OCI-LY3 (cell line): ENCODE results near the gene RPL15.
"Not testable (repeated sequence)": the region's sequence is repeated elsewhere in the genome, so short reads cannot be mapped to it uniquely, and the experiment has no call there.

ENCODE experiments used
- H2AFZ ChIP-seq: fragments of 200-600, 300-600 bp; shearing (Covaris generic); 2 replicates; pipeline ENCODE4 v1.6.0; 2014; ENCODE audit warnings: antibody characterized with exemption, low read depth, low read length
- H3K27ac ChIP-seq: fragments of 200-600, 300-600 bp; sonication (generic); 2 replicates; pipeline ENCODE4 v1.5.1; 2014; ENCODE audit warnings: mild to moderate bottlenecking, low read length, moderate library complexity, mixed read lengths
- H3K27me3 ChIP-seq: fragments of 200-600, 300-600 bp; sonication (generic); 2 replicates; pipeline ENCODE4 v1.6.1; 2014; ENCODE audit warnings: low read depth, low read length, mixed read lengths
- H3K36me3 ChIP-seq: fragments of 200-600, 300-600 bp; sonication (generic); replicated peaks from 2 replicates; pipeline ENCODE3; 2014; ENCODE audit warnings: low read depth, low read length, mixed read lengths
- H3K4me1 ChIP-seq: fragments of 300-600, 200-600 bp; sonication (generic); 2 replicates; pipeline ENCODE4 v1.6.1; 2014; ENCODE audit warnings: low read length, mixed read lengths
- H3K4me2 ChIP-seq: fragments of 200-600, 300-600 bp; sonication (generic); 2 replicates; pipeline ENCODE4 v1.6.1; 2014; ENCODE audit warnings: low read length, mixed read lengths
- H3K4me3 ChIP-seq: fragments of 300-600, 200-600 bp; sonication (generic); 2 replicates; pipeline ENCODE4 v1.5.1; 2014; ENCODE audit warnings: antibody characterized with exemption, mild to moderate bottlenecking, low read length, moderate library complexity
- H3K79me2 ChIP-seq: fragments of 300-600, 200-600 bp; shearing (Covaris generic); 2 replicates; pipeline ENCODE4 v1.6.1; 2014; ENCODE audit warnings: mild to moderate bottlenecking, low read length, mixed read lengths
- H3K9ac ChIP-seq: fragments of 300-600, 200-600 bp; shearing (Covaris generic); 2 replicates; pipeline ENCODE4 v1.6.0; 2014; ENCODE audit warnings: mild to moderate bottlenecking, low read length, moderate library complexity
- H3K9me3 ChIP-seq: fragments of 200-600, 300-600 bp; shearing (Covaris generic); 2 replicates; pipeline ENCODE4 v1.6.1; 2014; ENCODE audit warnings: low read length, mixed read lengths; ENCODE audit not compliant: insufficient read depth
- H4K20me1 ChIP-seq: fragments of 200-600, 300-600 bp; sonication (generic); 2 replicates; pipeline ENCODE4 v1.6.1; 2016; ENCODE audit warnings: low read length, mixed read lengths; ENCODE audit not compliant: insufficient read depth
- CTCF ChIP-seq: fragments of 200-600, 300-600 bp; sonication (generic); IDR thresholded peaks from 2 replicates; pipeline ENCODE4 v1.5.1; 2014; ENCODE audit warnings: antibody characterized with exemption, low read length, low read depth
- EZH2phosphoT487 ChIP-seq: fragments of 200-600 bp; shearing (Covaris generic); IDR thresholded peaks from 2 replicates; pipeline ENCODE4 v1.6.1; 2018; ENCODE audit warnings: antibody characterized with exemption, mixed run types, low read depth

Gene RPL15

GRCh38 chr3:23915537-23916108 is 1.3 kb upstream of the RPL15 start:
- peak overlapping the region; percentile 72 for H3K4me2 ChIP-seq
- no peak overlapping the region for H3K27ac ChIP-seq
- H3K79me2 ChIP-seq: peaks cover 41% of the 10 kb centered on the region
- H3K4me3 ChIP-seq: peak overlapping the region; percentile 88
- H3K9ac ChIP-seq: peak overlapping the region; percentile 73
- no peak overlapping the region for H2AFZ ChIP-seq
- peaks cover 29% of the 10 kb centered on the region for H4K20me1 ChIP-seq
- H3K4me1 ChIP-seq: peaks cover 26% of the 10 kb centered on the region
- TF ChIP-seq CTCF: no peak
- no peak for TF ChIP-seq EZH2phosphoT487
- no peaks in the 10 kb centered on the region for H3K9me3 ChIP-seq
- peaks cover 31% of the 10 kb centered on the region for H3K36me3 ChIP-seq
- H3K27me3 ChIP-seq: no peaks in the 10 kb centered on the region

GRCh38 chr3:23916152-23916885 is 613 bp upstream of the RPL15 start:
- Histone ChIP-seq H3K36me3 (peaks cover 34% of the 10 kb centered on the region), H3K4me2 (peak overlapping the region; percentile 72), H4K20me1 (peaks cover 34% of the 10 kb centered on the region), H3K9me3 (no peaks in the 10 kb centered on the region), H3K4me1 (peaks cover 26% of the 10 kb centered on the region), H3K27ac (peak overlapping the region; percentile 21; the same call in 1 of the 2 replicates), H3K9ac (peak overlapping the region; percentile 73), H3K4me3 (peak overlapping the region; percentile 88), H3K79me2 (peaks cover 41% of the 10 kb centered on the region), H2AFZ (peak overlapping the region; percentile 72), H3K27me3 (no peaks in the 10 kb centered on the region)
- no peak for TF ChIP-seq EZH2phosphoT487
- TF ChIP-seq CTCF: no peak

GRCh38 chr3:23917679-23918303 is 859 bp downstream of the RPL15 start:
- H3K4me1 ChIP-seq: peaks cover 26% of the 10 kb centered on the region
- peak overlapping the region; percentile 92 for H3K9ac ChIP-seq
- H3K4me3 ChIP-seq: peak overlapping the region; percentile 88
- peak overlapping the region; percentile 77 for H3K27ac ChIP-seq
- not testable (repeated sequence) for H3K27me3 ChIP-seq, H2AFZ ChIP-seq, H3K9me3 ChIP-seq
- peaks cover 37% of the 10 kb centered on the region for H4K20me1 ChIP-seq
- H3K4me2 ChIP-seq: peak overlapping the region; percentile 92
- H3K36me3 ChIP-seq: peaks cover 40% of the 10 kb centered on the region
- peaks cover 41% of the 10 kb centered on the region for H3K79me2 ChIP-seq

GRCh38 chr3:23918331-23918730 is 1.4 kb downstream of the RPL15 start:
- peaks cover 37% of the 10 kb centered on the region for H4K20me1 ChIP-seq
- not testable (repeated sequence) for H2AFZ ChIP-seq, H3K9me3 ChIP-seq, H3K27me3 ChIP-seq
- H3K79me2 ChIP-seq: peaks cover 41% of the 10 kb centered on the region
- H3K27ac ChIP-seq: peak overlapping the region; percentile 77
- H3K9ac ChIP-seq: peak overlapping the region; percentile 92
- peak overlapping the region; percentile 92 for H3K4me2 ChIP-seq
- H3K4me3 ChIP-seq: peak overlapping the region; percentile 88
- H3K4me1 ChIP-seq: peaks cover 26% of the 10 kb centered on the region
- H3K36me3 ChIP-seq: peaks cover 40% of the 10 kb centered on the region

- Histone ChIP-seq H3K36me3 (peaks cover 44% of the 10 kb centered on the region), H3K79me2 (peaks cover 41% of the 10 kb centered on the region), H3K4me3 (no peak overlapping the region), H2AFZ (no peak overlapping the region), H3K9ac (no peak overlapping the region), H3K9me3 (no peaks in the 10 kb centered on the region), H3K4me2 (peak overlapping the region; percentile 6; the same call in 1 of the 2 replicates), H4K20me1 (peaks cover 37% of the 10 kb centered on the region), H3K27ac (peak overlapping the region; percentile 25; the same call in 1 of the 2 replicates), H3K4me1 (peaks cover 26% of the 10 kb centered on the region), H3K27me3 (no peaks in the 10 kb centered on the region)
- TF ChIP-seq CTCF: no peak
- no peak for TF ChIP-seq EZH2phosphoT487
Measured at GRCh38 chr3:23919628-23920027, 2.7 kb downstream of the RPL15 start.
